ENCODE results near the gene PPP2R3B. TPM values are rescaled to one million over a fixed set of nuclear protein-coding genes. Genes with fewer than 3 reads are reported as not detected.

PPP2R3B gene
- polyA plus RNA-seq, 4 donors = 16.8 to 33.2 (median 22.1) TPM

- DNase-seq (ENCODE audit: low read depth in 4 of 4, low spot score in 3 of 4) = no peak
Observed at GRCh38 chrX:371907-372306, 14.8 kb downstream of the PPP2R3B start.

- no peak for DNase-seq (ENCODE audit: low read depth in 4 of 4, low spot score in 3 of 4)
Observed at GRCh38 chrX:370963-371745, 15.6 kb downstream of the PPP2R3B start.

GRCh38 chrX:370244-370962 is 16.3 kb downstream of the PPP2R3B start:
- DNase-seq (ENCODE audit: low read depth in 4 of 4, low spot score in 3 of 4) = no peak

- DNase-seq (ENCODE audit: low read depth in 4 of 4, low spot score in 3 of 4) = no peak
Observed at GRCh38 chrX:369563-370101, 17.1 kb downstream of the PPP2R3B start.

GRCh38 chrX:368811-369562 is 17.7 kb downstream of the PPP2R3B start:
- DNase-seq (ENCODE audit: low read depth in 4 of 4, low spot score in 3 of 4) = no peak

- DNase-seq (ENCODE audit: low read depth in 4 of 4, low spot score in 3 of 4) = no peak
Observed at GRCh38 chrX:367866-368265, 18.8 kb downstream of the PPP2R3B start.

- DNase-seq (ENCODE audit: low read depth in 4 of 4, low spot score in 3 of 4) = no peak
Observed at GRCh38 chrX:367349-367748, 19.4 kb downstream of the PPP2R3B start.

- DNase-seq (ENCODE audit: low read depth in 4 of 4, low spot score in 3 of 4) = no peak
Observed at GRCh38 chrX:363621-364375, 22.9 kb downstream of the PPP2R3B start.

- DNase-seq (ENCODE audit: low read depth in 4 of 4, low spot score in 3 of 4) = no peak
Observed at GRCh38 chrX:362937-363620, 23.6 kb downstream of the PPP2R3B start.

GRCh38 chrX:362351-362750 is 24.4 kb downstream of the PPP2R3B start:
- DNase-seq (ENCODE audit: low read depth in 4 of 4, low spot score in 3 of 4) = no peak

GRCh38 chrX:361231-362145 is 25.2 kb downstream of the PPP2R3B start:
- DNase-seq (ENCODE audit: low read depth in 4 of 4, low spot score in 3 of 4) = no peak

GRCh38 chrX:360496-361150 is 26.1 kb downstream of the PPP2R3B start:
- no peak for DNase-seq (ENCODE audit: low read depth in 4 of 4, low spot score in 3 of 4)

GRCh38 chrX:358651-359143 is 28.0 kb downstream of the PPP2R3B start:
- no peak for DNase-seq (ENCODE audit: low read depth in 4 of 4, low spot score in 3 of 4)

- no peak for DNase-seq (ENCODE audit: low read depth in 4 of 4, low spot score in 3 of 4)
Observed at GRCh38 chrX:357693-358471, 28.8 kb downstream of the PPP2R3B start.

GRCh38 chrX:357035-357692 is 29.5 kb downstream of the PPP2R3B start:
- no peak for DNase-seq (ENCODE audit: low read depth in 4 of 4, low spot score in 3 of 4)

- no peak for DNase-seq (ENCODE audit: low read depth in 4 of 4, low spot score in 3 of 4)
Observed at GRCh38 chrX:356385-357034, 30.2 kb downstream of the PPP2R3B start.
